Keratinocyte (primary cell): ENCODE data around the gene NKX6-1.

ENCODE experiments used
- EZH2 ChIP-seq: IDR thresholded peaks from one replicate; pipeline ENCODE4 v1.6.1; 2012; ENCODE audit warnings: inconsistent platforms, mild to moderate bottlenecking, low read length, moderate library complexity
- TF ChIP-seq, protein P1 (sequence below), 3 experiments: IDR thresholded peaks in 1 of 3; conservative IDR thresholded peaks in 1 of 3; optimal IDR thresholded peaks in 1 of 3; 2 replicates in 2 of 3; 3 replicates in 1 of 3; pipeline versions ENCODE3 to v1.5.1; 2011; ENCODE audit warnings: low read length in 3 of 3, mild to moderate bottlenecking in 3 of 3, moderate library complexity in 2 of 3, control low read depth in 1 of 3, inconsistent platforms in 1 of 3; ENCODE audit not compliant: insufficient read depth in 2 of 3; ENCODE audit errors: extremely low read depth in 1 of 3

DNA sequence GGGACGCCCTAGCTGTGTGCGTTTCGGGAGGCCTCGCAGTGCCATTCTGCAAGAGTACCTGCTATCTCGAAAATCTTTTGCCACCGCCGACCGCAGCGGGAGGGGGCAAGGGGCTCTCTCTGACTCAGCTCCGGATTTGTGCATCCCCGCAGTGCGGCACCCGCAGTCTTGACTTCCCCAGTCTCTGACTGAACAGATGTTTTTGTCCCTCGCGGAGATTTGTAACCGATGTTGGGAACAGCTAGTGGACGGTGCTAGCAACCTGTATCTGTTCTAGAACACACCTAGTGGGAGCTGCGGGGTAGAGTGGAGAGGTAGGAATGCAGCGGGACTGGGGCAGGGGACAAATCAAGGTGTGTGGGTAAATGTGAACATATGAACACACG is 17.2 kb downstream of the NKX6-1 start:
- no peak for TF ChIP-seq EZH2
- TF ChIP-seq, protein P1, sequence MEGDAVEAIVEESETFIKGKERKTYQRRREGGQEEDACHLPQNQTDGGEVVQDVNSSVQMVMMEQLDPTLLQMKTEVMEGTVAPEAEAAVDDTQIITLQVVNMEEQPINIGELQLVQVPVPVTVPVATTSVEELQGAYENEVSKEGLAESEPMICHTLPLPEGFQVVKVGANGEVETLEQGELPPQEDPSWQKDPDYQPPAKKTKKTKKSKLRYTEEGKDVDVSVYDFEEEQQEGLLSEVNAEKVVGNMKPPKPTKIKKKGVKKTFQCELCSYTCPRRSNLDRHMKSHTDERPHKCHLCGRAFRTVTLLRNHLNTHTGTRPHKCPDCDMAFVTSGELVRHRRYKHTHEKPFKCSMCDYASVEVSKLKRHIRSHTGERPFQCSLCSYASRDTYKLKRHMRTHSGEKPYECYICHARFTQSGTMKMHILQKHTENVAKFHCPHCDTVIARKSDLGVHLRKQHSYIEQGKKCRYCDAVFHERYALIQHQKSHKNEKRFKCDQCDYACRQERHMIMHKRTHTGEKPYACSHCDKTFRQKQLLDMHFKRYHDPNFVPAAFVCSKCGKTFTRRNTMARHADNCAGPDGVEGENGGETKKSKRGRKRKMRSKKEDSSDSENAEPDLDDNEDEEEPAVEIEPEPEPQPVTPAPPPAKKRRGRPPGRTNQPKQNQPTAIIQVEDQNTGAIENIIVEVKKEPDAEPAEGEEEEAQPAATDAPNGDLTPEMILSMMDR (optimal IDR thresholded peaks at IDR 0.05 in 1 of 3, IDR thresholded peaks at IDR 0.05 in 1 of 3, conservative IDR thresholded peaks at IDR 0.05 in 1 of 3; ENCODE audit: extremely low read depth in 1 of 3, insufficient read depth in 2 of 3, low read length in 3 of 3): no peak
